NCI-H1417 (cell line): Measurements from ENCODE around the gene TNFAIP8L2.
"Not testable (repeated sequence)": the region's sequence is repeated elsewhere in the genome, so short reads cannot be mapped to it uniquely, and the experiment has no call there.

Experiments
- DNase-seq, 3 experiments: peaks; one replicate each; lab custom pipeline; 2025; lab: John Stamatoyannopoulos, UW

Gene TNFAIP8L2

GRCh38 chr1:151189637-151190445 is 33.4 kb downstream of the TNFAIP8L2 start, which contains the start of gene VPS72:
VPS72 (minus strand) TSS chr1:151190197; CDS start chr1:151190121, 76 bp downstream.
- peak; percentile 91 to 97 (median 93) for DNase-seq

GRCh38 chr1:151192047-151192446 is 35.6 kb downstream of the TNFAIP8L2 start:
- no peak for DNase-seq

GRCh38 chr1:151193304-151193703 is 36.9 kb downstream of the TNFAIP8L2 start:
- DNase-seq, result no peak

GRCh38 chr1:151193856-151194255 is 37.4 kb downstream of the TNFAIP8L2 start:
- DNase-seq, result no peak

- DNase-seq, result not testable (repeated sequence)
These were observed 38.6 kb downstream of the TNFAIP8L2 start for GRCh38 chr1:151194894-151195594.

- peak; percentile 71 to 92 (median 85) for DNase-seq
These were observed 39.9 kb downstream of the TNFAIP8L2 start for GRCh38 chr1:151196292-151196800.

GRCh38 chr1:151197863-151198253 is 41.4 kb downstream of the TNFAIP8L2 start:
- no peak for DNase-seq

- peak; percentile 97 to 100 (median 99) for DNase-seq
These were observed 42.0 kb downstream of the TNFAIP8L2 start, which contains the start of gene PIP5K1A for GRCh38 chr1:151198254-151199127. PIP5K1A (plus strand) TSS chr1:151198552; CDS start chr1:151198997, 445 bp downstream.

GRCh38 chr1:151199873-151200581 is 43.6 kb downstream of the TNFAIP8L2 start:
- DNase-seq, result no peak

- DNase-seq, result not testable (repeated sequence)
These were observed 49.0 kb downstream of the TNFAIP8L2 start for GRCh38 chr1:151205381-151205965.
